K562 treated with DMSO at 1 percent for 24 hours (cell line): ENCODE results near the gene MYO5A. TPM values are rescaled to one million over a fixed set of nuclear protein-coding genes. Genes with fewer than 3 reads are reported as not detected.

ENCODE experiments used
- total RNA-seq: library from RNA; unstranded; fragments of 300-600 nt; gene quantifications from 2 replicates; pipeline ENCODE4 v1.2.3, GENCODE V29; 2022; ENCODE audit warnings: low read depth; ENCODE audit not compliant: insufficient read depth

The MYO5A gene
- total RNA-seq, result 0.54 and 0.83 TPM in 2 replicates

DNA sequence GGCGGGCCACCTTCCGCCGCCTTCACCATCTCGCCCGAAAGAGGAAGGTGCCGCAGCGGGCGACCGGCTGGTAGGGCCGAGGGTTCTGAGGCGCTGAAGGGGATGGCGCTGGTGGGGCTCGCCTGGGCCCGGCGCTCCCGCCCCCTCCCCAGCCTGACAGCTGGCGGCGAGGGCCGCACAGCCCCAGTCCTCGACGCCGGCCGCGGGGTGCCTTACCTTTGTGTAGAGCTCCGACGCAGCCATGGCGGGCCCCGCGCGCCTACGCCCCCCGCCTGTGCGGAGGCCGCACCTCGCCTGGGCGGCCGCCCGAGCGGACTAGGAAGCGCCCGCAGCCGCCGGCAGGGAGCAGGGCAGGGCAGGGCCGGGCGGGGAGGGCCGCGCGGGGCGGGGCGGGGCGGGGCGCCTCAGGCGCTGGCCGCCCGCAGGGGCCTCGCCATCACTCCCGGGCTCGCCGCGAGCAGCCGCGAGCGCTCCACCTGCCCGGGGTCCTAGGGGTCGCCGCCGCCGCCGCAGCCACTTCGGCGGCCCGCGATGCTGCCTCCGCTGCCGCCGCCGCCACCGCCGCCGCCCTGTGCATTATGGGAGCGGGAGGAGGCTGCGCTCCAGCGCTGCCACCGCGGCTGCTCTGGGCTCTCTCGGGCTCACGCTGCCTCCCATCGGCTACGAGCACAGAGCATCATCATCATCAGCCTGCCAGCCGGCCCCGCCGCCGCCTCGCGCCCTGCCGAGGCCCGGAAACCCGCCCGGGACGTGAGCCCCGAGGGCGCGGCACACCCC lies at the start of gene MYO5A:
Gene MYO5A (minus strand): TSS at position 317 of the 777 bp plus-strand sequence. CDS start 74 bp downstream, at position 243.

DNA sequence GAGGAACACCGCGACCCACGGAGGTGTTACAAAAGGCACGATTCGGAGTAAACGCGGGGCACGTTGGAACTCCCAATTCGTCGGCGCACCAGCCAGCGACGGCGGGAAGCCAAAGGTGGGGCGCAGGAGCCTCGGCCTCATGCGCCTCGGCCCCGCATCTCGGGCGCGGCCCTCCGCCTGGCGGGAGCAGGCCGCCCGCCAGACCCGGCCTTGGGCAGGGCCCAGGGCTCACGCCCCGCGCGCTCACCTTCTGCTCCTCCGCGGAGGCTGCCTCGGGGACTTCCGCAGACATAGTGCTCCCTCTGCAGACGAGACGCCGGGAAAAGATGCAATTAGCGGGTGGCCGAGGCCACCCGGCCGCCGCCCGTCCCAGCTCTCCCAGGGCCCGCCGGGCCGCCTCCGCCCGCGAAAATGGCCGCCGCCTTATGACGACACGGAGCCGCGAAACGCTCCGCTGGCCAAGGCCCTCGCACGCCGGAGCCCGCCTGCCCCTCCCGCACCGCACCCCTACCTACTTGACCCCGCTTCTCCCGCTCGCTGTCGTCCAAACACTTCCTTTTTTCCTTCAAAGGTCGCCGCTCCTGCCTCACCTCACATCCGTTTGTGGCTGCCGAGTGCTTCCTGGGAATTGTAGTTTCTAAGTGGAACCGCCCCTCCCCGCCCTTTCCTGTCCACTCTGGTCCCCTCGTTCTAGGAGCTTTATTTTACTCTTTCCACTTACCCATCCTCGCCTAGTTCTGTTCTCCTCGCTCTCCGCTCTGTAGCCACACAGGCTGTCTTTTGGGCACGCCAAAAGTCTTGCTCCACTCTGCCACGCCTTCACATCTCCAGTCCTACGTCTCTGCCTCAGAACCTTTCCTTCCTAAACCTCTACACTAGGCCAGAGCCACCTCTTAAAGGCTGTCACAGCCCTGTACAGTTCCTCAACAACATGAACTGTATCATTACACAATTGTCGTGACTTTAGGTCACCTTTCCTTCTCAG lies 40.2 kb upstream of the MYO5A start, which contains the start of gene ARPP19:
Gene ARPP19 (minus strand): TSS at position 430 of the 985 bp plus-strand sequence. CDS start 138 bp downstream, at position 292.

DNA sequence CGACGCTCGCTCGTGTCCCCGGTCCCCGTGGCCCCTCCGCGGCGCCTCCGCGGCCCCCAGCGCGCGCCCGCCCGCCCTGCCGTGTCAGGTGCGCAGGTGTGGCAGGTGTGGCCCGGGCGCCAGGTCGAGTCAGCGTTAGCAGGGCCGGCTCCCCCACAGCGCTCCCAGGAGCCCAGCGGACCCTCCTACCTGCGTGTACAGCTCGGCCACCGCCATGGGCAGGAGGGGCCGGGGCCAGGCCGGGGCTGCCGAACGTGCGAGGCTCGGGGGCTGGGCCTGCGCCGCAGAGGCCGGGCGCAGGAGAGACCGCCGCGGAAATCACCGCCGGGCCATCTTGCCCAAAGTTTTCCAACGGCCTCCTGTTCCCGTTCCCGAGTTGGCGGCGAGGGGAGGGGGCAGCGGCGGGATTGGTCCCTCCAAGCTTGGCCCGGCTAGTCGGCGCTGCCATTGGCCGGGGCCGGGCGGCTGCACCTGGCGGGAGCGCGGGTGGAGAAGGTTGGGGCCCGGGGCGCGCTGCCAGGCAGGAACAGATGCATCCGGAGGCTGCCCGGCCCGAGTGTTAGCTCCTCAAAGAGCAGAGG lies 233.2 kb downstream of the MYO5A start, which contains the start of gene MYO5C:
Gene MYO5C (minus strand): TSS at position 384 of the 581 bp plus-strand sequence. CDS start 168 bp downstream, at position 216.

Other genes starting within 250 kb of the MYO5A start
- gene MYO5C, start 233.1 kb downstream of the MYO5A start, total RNA-seq, result not detected in 2 replicates
- gene ARPP19, start 40.1 kb upstream of the MYO5A start, total RNA-seq, result 23.8 and 25.3 TPM in 2 replicates
- 6.8 and 8.5 TPM in 2 replicates for gene ATOSA, start 150.5 kb upstream of the MYO5A start, total RNA-seq